GM23338 (cell line): ENCODE measurements around the gene SNAP47. TPM values are rescaled to one million over a fixed set of nuclear protein-coding genes. Genes with fewer than 3 reads are reported as not detected.

Experiments used
- ATAC-seq: fragments of 200-7000 bp; cut with Tn5 transposase; 3 replicates; pipeline ENCODE4 v1.9.1; 2020
- DNase-seq: peaks from one replicate; pipeline ENCODE4 v3.0.0-alpha.2; 2015; ENCODE audit warnings: low spot score
- H2AFZ ChIP-seq: fragments of 200-600 bp; sonication (generic); 2 replicates; pipeline ENCODE4 v1.8.0; 2016; ENCODE audit warnings: antibody characterized with exemption, mild to moderate bottlenecking, moderate library complexity
- H3F3A ChIP-seq: fragments of 200-600 bp; sonication (generic); replicated peaks from 2 replicates; pipeline ENCODE4 v1.8.0; 2017; ENCODE audit warnings: antibody characterized with exemption, mixed run types, low read depth
- H3K27ac ChIP-seq: fragments of 200-600 bp; sonication (generic); 2 replicates; pipeline ENCODE4 v1.6.1; 2016; ENCODE audit warnings: low read depth
- H3K27me3 ChIP-seq: fragments of 200-600 bp; sonication (generic); 2 replicates; pipeline ENCODE4 v1.8.0; 2016; ENCODE audit warnings: mild to moderate bottlenecking, mixed run types, moderate library complexity; ENCODE audit not compliant: insufficient read depth
- H3K36me3 ChIP-seq: fragments of 200-600 bp; sonication (generic); 2 replicates; pipeline ENCODE4 v1.8.0; 2016; ENCODE audit warnings: mild to moderate bottlenecking; ENCODE audit not compliant: insufficient read depth
- H3K4me1 ChIP-seq: fragments of 200-600 bp; sonication (generic); 2 replicates; pipeline ENCODE4 v1.8.0; 2016; ENCODE audit warnings: mild to moderate bottlenecking, moderate library complexity; ENCODE audit not compliant: insufficient read depth
- H3K4me2 ChIP-seq: fragments of 200-600 bp; sonication (generic); 2 replicates; pipeline ENCODE4 v1.7.1; 2017; ENCODE audit warnings: mixed run types
- H3K4me3 ChIP-seq: fragments of 200-600 bp; sonication (generic); 2 replicates; pipeline ENCODE4 v1.6.1; 2016; ENCODE audit warnings: mixed run types
- H3K79me2 ChIP-seq: fragments of 200-600 bp; sonication (generic); replicated peaks from 2 replicates; pipeline ENCODE4 v1.8.0; 2017; ENCODE audit warnings: mild to moderate bottlenecking; ENCODE audit not compliant: insufficient read depth
- H3K9me2 ChIP-seq: fragments of 200-600 bp; sonication (generic); 2 replicates; pipeline ENCODE4 v1.8.0; 2017; ENCODE audit not compliant: insufficient read depth
- H4K20me1 ChIP-seq: fragments of 200-600 bp; sonication (generic); replicated peaks from 2 replicates; pipeline ENCODE4 v1.8.0; 2017; ENCODE audit warnings: mild to moderate bottlenecking; ENCODE audit not compliant: insufficient read depth
- H3K27ac Mint-ChIP-seq: 2 replicates; pipeline ENCODE4 v1.8.0; 2020; ENCODE audit warnings: inconsistent platforms, mild to moderate bottlenecking, moderate library complexity, mixed read lengths
- H3K27me3 Mint-ChIP-seq: 3 replicates; pipeline ENCODE4 v1.8.0; 2022; ENCODE audit warnings: low read depth, mild to moderate bottlenecking, moderate library complexity, mixed read lengths, inconsistent platforms; ENCODE audit not compliant: insufficient read depth, poor library complexity
- H3K36me3 Mint-ChIP-seq: 3 replicates; pipeline ENCODE4 v1.8.0; 2021; ENCODE audit warnings: low read depth, mild to moderate bottlenecking, inconsistent platforms, moderate library complexity, mixed read lengths
- H3K4me1 Mint-ChIP-seq: 3 replicates; pipeline ENCODE4 v1.8.0; 2020; ENCODE audit warnings: mild to moderate bottlenecking, inconsistent platforms, mixed read lengths
- H3K4me3 Mint-ChIP-seq: 3 replicates; pipeline ENCODE4 v1.8.0; 2021; ENCODE audit warnings: moderate library complexity, mild to moderate bottlenecking, inconsistent platforms, mixed read lengths
- H3K9me3 Mint-ChIP-seq: 3 replicates; pipeline ENCODE4 v1.8.0; 2020; ENCODE audit warnings: moderate library complexity, mild to moderate bottlenecking, inconsistent platforms, mixed read lengths
- CREB1 ChIP-seq: fragments of 250-450 bp; sonication (Bioruptor Pico); IDR thresholded peaks from 2 replicates; pipeline ENCODE4 v1.5.0; 2020; ENCODE audit warnings: low read depth, mild to moderate bottlenecking, moderate library complexity
- CTCF ChIP-seq, 2 experiments: fragments of 200-600 bp in 1 of 2; sonication (generic) in 1 of 2; conservative IDR thresholded peaks; 2 replicates each; pipeline versions ENCODE4 v1.5.1 to v1.6.1; 2016 to 2017; ENCODE audit warnings: antibody characterized with exemption in 2 of 2, low read depth in 2 of 2, mild to moderate bottlenecking in 2 of 2, moderate library complexity in 1 of 2
- ETS1 ChIP-seq: IDR thresholded peaks from 2 replicates; pipeline ENCODE4 v1.6.1; 2016; ENCODE audit warnings: antibody characterized with exemption
- EZH2 ChIP-seq: fragments of 200-600 bp; sonication (generic); IDR thresholded peaks from one replicate; pipeline ENCODE4 v1.8.0; 2017; ENCODE audit warnings: antibody characterized with exemption, mild to moderate bottlenecking, low read depth; ENCODE audit not compliant: unreplicated experiment
- EZH2phosphoT487 ChIP-seq: fragments of 200-600 bp; sonication (generic); IDR thresholded peaks from one replicate; pipeline ENCODE4 v1.8.1; 2018; ENCODE audit warnings: antibody characterized with exemption; ENCODE audit not compliant: unreplicated experiment
- JUNB ChIP-seq: IDR thresholded peaks from one replicate; pipeline ENCODE4 v1.6.1; 2016; ENCODE audit warnings: antibody characterized with exemption; ENCODE audit not compliant: unreplicated experiment
- NANOG ChIP-seq: IDR thresholded peaks from 2 replicates; pipeline ENCODE4 v1.6.1; 2016; ENCODE audit warnings: antibody characterized with exemption, borderline replicate concordance
- POLR2AphosphoS5 ChIP-seq: IDR thresholded peaks from 2 replicates; pipeline ENCODE4 v1.6.1; 2016; ENCODE audit warnings: antibody characterized with exemption, low read depth
- STAT1 ChIP-seq: IDR thresholded peaks from one replicate; pipeline ENCODE4 v1.6.1; 2016; ENCODE audit warnings: antibody characterized with exemption; ENCODE audit not compliant: unreplicated experiment
- ZNF114 ChIP-seq: fragments of 250-450 bp; sonication (Bioruptor Pico); IDR thresholded peaks from 2 replicates; pipeline ENCODE4 v1.5.0; 2020; ENCODE audit warnings: mild to moderate bottlenecking, moderate library complexity
- ZNF331 ChIP-seq: fragments of 250-450 bp; sonication (Bioruptor Pico); IDR thresholded peaks from 2 replicates; pipeline ENCODE4 v1.5.0; 2020; ENCODE audit warnings: low read depth, mild to moderate bottlenecking, moderate library complexity
- polyA plus RNA-seq: library from polyadenylated mRNA; unstranded; fragments of >200 nt; fragmentation: Nextera tagmentation; extraction: Ambion mirVana; gene quantifications from 2 replicates; pipeline ENCODE4 v1.2.1, GENCODE V29; 2016
- total RNA-seq: library from RNA; depleted of rRNA; stranded (reverse); fragments of >200 nt; shearing (Covaris generic); gene quantifications from 2 replicates; pipeline ENCODE4 v1.2.3, GENCODE V29; 2014
- TF ChIP-seq, protein P1 (sequence below): fragments of 250-450 bp; sonication (Bioruptor Pico); IDR thresholded peaks from 2 replicates; pipeline ENCODE4 v1.5.0; 2020; ENCODE audit warnings: mild to moderate bottlenecking, moderate library complexity
- TF ChIP-seq, protein P2 (sequence below): IDR thresholded peaks from one replicate; pipeline ENCODE4 v1.6.1; 2018; ENCODE audit warnings: antibody characterized with exemption; ENCODE audit not compliant: unreplicated experiment

The SNAP47 gene
- total and polyA plus RNA-seq, 2 experiments from 2014 or later = 19.5 to 51.8 TPM

DNA sequence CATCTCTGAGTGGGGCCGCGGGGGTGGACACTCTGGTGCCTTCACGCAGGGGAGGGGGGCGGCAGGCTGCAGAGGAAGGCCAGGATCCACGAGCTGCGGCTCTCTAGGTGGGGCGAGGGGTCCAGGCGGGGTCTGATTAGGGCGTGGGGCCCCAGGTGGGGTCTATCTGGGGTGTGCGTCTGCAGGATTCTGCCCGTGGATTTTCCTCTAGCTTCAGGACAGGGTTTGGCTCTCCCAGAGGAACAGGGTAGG, 6.4 kb upstream of the SNAP47 start:
- Mint-ChIP-seq H3K27me3 (peaks cover 22% of the 10 kb centered on the region), H3K27ac (peak overlapping the region; percentile 80; the same call in 1 of the 2 replicates), H3K36me3 (peaks cover 20% of the 10 kb centered on the region), H3K9me3 (peaks cover 13% of the 10 kb centered on the region), H3K4me1 (peaks cover 23% of the 10 kb centered on the region), H3K4me3 (peak overlapping the region; percentile 84)
- Histone ChIP-seq H3K27me3 (no peaks in the 10 kb centered on the region), H3K79me2 (peaks cover 5% of the 10 kb centered on the region), H3F3A (0 out of 2 replicates have a peak, but pooled peaks cover 7% of the 10 kb centered on the region), H3K4me3 (peak overlapping the region; percentile 83), H2AFZ (peak overlapping the region; percentile 66; the same call in 1 of the 2 replicates), H3K4me1 (peaks cover 12% of the 10 kb centered on the region; the same call in 1 of the 2 replicates), H3K27ac (no peak overlapping the region), H3K36me3 (no peaks in the 10 kb centered on the region), H3K9me2 (0 out of 2 replicates have a peak, but pooled peaks cover 4% of the 10 kb centered on the region), H4K20me1 (no peaks in the 10 kb centered on the region), H3K4me2 (peak overlapping the region; percentile 87)
- no peak for DNase-seq
- peak; percentile 2; the same call in 1 of the 3 replicates for ATAC-seq
- TF ChIP-seq POLR2AphosphoS5 = no peak; the same call in 1 of the 2 replicates
- TF ChIP-seq EZH2 = no peak
- no peak for TF ChIP-seq ETS1
- TF ChIP-seq NANOG = no peak
- no peak for TF ChIP-seq EZH2phosphoT487
- no peak for TF ChIP-seq ZNF331
- TF ChIP-seq, protein P1, sequence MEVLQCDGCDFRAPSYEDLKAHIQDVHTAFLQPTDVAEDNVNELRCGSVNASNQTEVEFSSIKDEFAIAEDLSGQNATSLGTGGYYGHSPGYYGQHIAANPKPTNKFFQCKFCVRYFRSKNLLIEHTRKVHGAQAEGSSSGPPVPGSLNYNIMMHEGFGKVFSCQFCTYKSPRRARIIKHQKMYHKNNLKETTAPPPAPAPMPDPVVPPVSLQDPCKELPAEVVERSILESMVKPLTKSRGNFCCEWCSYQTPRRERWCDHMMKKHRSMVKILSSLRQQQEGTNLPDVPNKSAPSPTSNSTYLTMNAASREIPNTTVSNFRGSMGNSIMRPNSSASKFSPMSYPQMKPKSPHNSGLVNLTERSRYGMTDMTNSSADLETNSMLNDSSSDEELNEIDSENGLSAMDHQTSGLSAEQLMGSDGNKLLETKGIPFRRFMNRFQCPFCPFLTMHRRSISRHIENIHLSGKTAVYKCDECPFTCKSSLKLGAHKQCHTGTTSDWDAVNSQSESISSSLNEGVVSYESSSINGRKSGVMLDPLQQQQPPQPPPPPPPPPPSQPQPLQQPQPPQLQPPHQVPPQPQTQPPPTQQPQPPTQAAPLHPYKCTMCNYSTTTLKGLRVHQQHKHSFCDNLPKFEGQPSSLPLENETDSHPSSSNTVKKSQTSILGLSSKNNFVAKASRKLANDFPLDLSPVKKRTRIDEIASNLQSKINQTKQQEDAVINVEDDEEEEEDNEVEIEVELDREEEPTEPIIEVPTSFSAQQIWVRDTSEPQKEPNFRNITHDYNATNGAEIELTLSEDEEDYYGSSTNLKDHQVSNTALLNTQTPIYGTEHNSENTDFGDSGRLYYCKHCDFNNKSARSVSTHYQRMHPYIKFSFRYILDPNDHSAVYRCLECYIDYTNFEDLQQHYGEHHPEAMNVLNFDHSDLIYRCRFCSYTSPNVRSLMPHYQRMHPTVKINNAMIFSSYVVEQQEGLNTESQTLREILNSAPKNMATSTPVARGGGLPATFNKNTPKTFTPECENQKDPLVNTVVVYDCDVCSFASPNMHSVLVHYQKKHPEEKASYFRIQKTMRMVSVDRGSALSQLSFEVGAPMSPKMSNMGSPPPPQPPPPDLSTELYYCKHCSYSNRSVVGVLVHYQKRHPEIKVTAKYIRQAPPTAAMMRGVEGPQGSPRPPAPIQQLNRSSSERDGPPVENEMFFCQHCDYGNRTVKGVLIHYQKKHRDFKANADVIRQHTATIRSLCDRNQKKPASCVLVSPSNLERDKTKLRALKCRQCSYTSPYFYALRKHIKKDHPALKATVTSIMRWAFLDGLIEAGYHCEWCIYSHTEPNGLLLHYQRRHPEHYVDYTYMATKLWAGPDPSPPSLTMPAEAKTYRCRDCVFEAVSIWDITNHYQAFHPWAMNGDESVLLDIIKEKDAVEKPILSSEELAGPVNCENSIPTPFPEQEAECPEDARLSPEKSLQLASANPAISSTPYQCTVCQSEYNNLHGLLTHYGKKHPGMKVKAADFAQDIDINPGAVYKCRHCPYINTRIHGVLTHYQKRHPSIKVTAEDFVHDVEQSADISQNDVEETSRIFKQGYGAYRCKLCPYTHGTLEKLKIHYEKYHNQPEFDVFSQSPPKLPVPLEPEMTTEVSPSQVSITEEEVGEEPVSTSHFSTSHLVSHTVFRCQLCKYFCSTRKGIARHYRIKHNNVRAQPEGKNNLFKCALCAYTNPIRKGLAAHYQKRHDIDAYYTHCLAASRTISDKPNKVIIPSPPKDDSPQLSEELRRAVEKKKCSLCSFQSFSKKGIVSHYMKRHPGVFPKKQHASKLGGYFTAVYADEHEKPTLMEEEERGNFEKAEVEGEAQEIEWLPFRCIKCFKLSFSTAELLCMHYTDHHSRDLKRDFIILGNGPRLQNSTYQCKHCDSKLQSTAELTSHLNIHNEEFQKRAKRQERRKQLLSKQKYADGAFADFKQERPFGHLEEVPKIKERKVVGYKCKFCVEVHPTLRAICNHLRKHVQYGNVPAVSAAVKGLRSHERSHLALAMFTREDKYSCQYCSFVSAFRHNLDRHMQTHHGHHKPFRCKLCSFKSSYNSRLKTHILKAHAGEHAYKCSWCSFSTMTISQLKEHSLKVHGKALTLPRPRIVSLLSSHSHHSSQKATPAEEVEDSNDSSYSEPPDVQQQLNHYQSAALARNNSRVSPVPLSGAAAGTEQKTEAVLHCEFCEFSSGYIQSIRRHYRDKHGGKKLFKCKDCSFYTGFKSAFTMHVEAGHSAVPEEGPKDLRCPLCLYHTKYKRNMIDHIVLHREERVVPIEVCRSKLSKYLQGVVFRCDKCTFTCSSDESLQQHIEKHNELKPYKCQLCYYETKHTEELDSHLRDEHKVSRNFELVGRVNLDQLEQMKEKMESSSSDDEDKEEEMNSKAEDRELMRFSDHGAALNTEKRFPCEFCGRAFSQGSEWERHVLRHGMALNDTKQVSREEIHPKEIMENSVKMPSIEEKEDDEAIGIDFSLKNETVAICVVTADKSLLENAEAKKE (CRISPR knock-in tag) = no peak
- no peak for TF ChIP-seq CTCF (conservative IDR thresholded peaks at IDR 0.05; ENCODE audit: low read depth in 2 of 2)
- TF ChIP-seq CREB1 (CRISPR knock-in tag) = no peak
- no peak for TF ChIP-seq JUNB
- no peak for TF ChIP-seq ZNF114 (CRISPR knock-in tag)
- no peak for TF ChIP-seq STAT1
- TF ChIP-seq, protein P2, sequence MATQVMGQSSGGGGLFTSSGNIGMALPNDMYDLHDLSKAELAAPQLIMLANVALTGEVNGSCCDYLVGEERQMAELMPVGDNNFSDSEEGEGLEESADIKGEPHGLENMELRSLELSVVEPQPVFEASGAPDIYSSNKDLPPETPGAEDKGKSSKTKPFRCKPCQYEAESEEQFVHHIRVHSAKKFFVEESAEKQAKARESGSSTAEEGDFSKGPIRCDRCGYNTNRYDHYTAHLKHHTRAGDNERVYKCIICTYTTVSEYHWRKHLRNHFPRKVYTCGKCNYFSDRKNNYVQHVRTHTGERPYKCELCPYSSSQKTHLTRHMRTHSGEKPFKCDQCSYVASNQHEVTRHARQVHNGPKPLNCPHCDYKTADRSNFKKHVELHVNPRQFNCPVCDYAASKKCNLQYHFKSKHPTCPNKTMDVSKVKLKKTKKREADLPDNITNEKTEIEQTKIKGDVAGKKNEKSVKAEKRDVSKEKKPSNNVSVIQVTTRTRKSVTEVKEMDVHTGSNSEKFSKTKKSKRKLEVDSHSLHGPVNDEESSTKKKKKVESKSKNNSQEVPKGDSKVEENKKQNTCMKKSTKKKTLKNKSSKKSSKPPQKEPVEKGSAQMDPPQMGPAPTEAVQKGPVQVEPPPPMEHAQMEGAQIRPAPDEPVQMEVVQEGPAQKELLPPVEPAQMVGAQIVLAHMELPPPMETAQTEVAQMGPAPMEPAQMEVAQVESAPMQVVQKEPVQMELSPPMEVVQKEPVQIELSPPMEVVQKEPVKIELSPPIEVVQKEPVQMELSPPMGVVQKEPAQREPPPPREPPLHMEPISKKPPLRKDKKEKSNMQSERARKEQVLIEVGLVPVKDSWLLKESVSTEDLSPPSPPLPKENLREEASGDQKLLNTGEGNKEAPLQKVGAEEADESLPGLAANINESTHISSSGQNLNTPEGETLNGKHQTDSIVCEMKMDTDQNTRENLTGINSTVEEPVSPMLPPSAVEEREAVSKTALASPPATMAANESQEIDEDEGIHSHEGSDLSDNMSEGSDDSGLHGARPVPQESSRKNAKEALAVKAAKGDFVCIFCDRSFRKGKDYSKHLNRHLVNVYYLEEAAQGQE = no peak
